HepG2 (cell line): ENCODE data around the gene RHOC. TPM values are rescaled to one million over a fixed set of nuclear protein-coding genes. Genes with fewer than 3 reads are reported as not detected.

Experiments used
- ARID2 ChIP-seq: sonication (generic); formaldehyde crosslinking; IDR thresholded peaks from 2 replicates; pipeline ENCODE4 v1.8.1; 2022; ENCODE audit warnings: mild to moderate bottlenecking, missing genetic modification reagents, borderline replicate concordance
- BRCA1 ChIP-seq: sonication (generic); formaldehyde crosslinking; IDR thresholded peaks from 2 replicates; pipeline ENCODE4 v1.4.0; 2020; ENCODE audit warnings: missing genetic modification reagents
- FOXJ3 ChIP-seq: sonication (generic); formaldehyde crosslinking; IDR thresholded peaks from 2 replicates; pipeline ENCODE4 v1.4.0; 2020; ENCODE audit warnings: missing genetic modification reagents, mild to moderate bottlenecking, borderline replicate concordance
- HOXA9 ChIP-seq: sonication (generic); formaldehyde crosslinking; IDR thresholded peaks from 2 replicates; pipeline ENCODE4 v1.8.1; 2022; ENCODE audit warnings: missing genetic modification reagents, mild to moderate bottlenecking, moderate library complexity, borderline replicate concordance
- KLF11 ChIP-seq: IDR thresholded peaks from 2 replicates; pipeline ENCODE4 v1.6.1; 2016; ENCODE audit warnings: missing compliant biosample characterization
- NR2F1 ChIP-seq, 2 experiments: fragments of 450-650 bp in 1 of 2; formaldehyde crosslinking in 1 of 2; IDR thresholded peaks; 2 replicates each; pipeline versions ENCODE4 v1.5.0 to v1.6.1; 2016 to 2020; ENCODE audit warnings: mild to moderate bottlenecking in 1 of 2, missing compliant biosample characterization in 1 of 2, missing genetic modification reagents in 1 of 2, moderate library complexity in 1 of 2
- PITX1 ChIP-seq: sonication (generic); formaldehyde crosslinking; IDR thresholded peaks from 2 replicates; pipeline ENCODE4 v1.5.1; 2020; ENCODE audit warnings: mild to moderate bottlenecking, missing genetic modification reagents
- POLR2AphosphoS5 ChIP-seq: IDR thresholded peaks from 2 replicates; pipeline ENCODE4 v1.6.1; 2012; ENCODE audit warnings: low read depth, low read length
- RARG ChIP-seq: sonication (generic); formaldehyde crosslinking; IDR thresholded peaks from 2 replicates; pipeline ENCODE4 v1.4.0; 2020; ENCODE audit warnings: low read depth, mild to moderate bottlenecking, missing genetic modification reagents
- SOX6 ChIP-seq, 2 experiments: fragments of 450-650 bp in 1 of 2; sonication (generic) in 1 of 2; formaldehyde crosslinking in 1 of 2; IDR thresholded peaks; 2 replicates each; pipeline versions ENCODE4 v1.4.0 to v1.6.1; 2017 to 2020; ENCODE audit warnings: antibody characterized with exemption in 1 of 2, mild to moderate bottlenecking in 1 of 2, missing genetic modification reagents in 1 of 2
- ZBTB3 ChIP-seq: sonication (generic); formaldehyde crosslinking; IDR thresholded peaks from 2 replicates; pipeline ENCODE4 v1.4.0; 2020; ENCODE audit warnings: low read depth, mild to moderate bottlenecking, moderate library complexity, missing genetic modification reagents, borderline replicate concordance
- ZFYVE20 ChIP-seq: sonication (generic); formaldehyde crosslinking; IDR thresholded peaks from 2 replicates; pipeline ENCODE4 v1.8.0; 2023; ENCODE audit warnings: low read depth, mild to moderate bottlenecking, moderate library complexity, missing genetic modification reagents, borderline replicate concordance
- ZIK1 ChIP-seq: sonication (generic); formaldehyde crosslinking; IDR thresholded peaks from 2 replicates; pipeline ENCODE4 v1.5.0; 2020; ENCODE audit warnings: mild to moderate bottlenecking, low read depth, missing genetic modification reagents, borderline replicate concordance
- ZNF20 ChIP-seq: sonication (generic); formaldehyde crosslinking; IDR thresholded peaks from 2 replicates; pipeline ENCODE4 v1.4.0; 2020; ENCODE audit warnings: mild to moderate bottlenecking, moderate library complexity, missing genetic modification reagents
- ZNF549 ChIP-seq: sonication (generic); formaldehyde crosslinking; IDR thresholded peaks from 2 replicates; pipeline ENCODE4 v1.5.0; 2020; ENCODE audit warnings: missing genetic modification reagents
- ZNF562 ChIP-seq: sonication (generic); formaldehyde crosslinking; IDR thresholded peaks from 2 replicates; pipeline ENCODE4 v1.8.0; 2022; ENCODE audit warnings: missing genetic modification reagents, borderline replicate concordance
- ZNF841 ChIP-seq: sonication (generic); formaldehyde crosslinking; IDR thresholded peaks from 2 replicates; pipeline ENCODE4 v1.8.1; 2023; ENCODE audit warnings: missing genetic modification reagents, borderline replicate concordance
- ZNF891 ChIP-seq: sonication (generic); formaldehyde crosslinking; IDR thresholded peaks from 2 replicates; pipeline ENCODE4 v1.5.0; 2020; ENCODE audit warnings: mild to moderate bottlenecking, missing genetic modification reagents
- polyA plus RNA-seq, 8 experiments: library from polyadenylated mRNA; depleted of rRNA in 3 of 8; stranded (reverse) in 7 of 8; unstranded in 1 of 8; fragments of >200 nt; fragmentation: Illumina TruSeq in 4 of 8; extraction: Trizol in 4 of 8; gene quantifications; 2 replicates each; pipeline versions ENCODE4 v1.2.1 to v1.2.3, GENCODE V29; 2011 to 2016; ENCODE audit warnings: low read depth in 4 of 8, missing spikeins in 1 of 8, mixed read lengths in 1 of 8; ENCODE audit not compliant: insufficient read depth in 1 of 8
- total RNA-seq, 5 experiments: library from RNA; depleted of rRNA; stranded (reverse); fragments of >200 nt; fragmentation: Illumina TruSeq; extraction: Trizol; gene quantifications; 2 replicates each; pipeline ENCODE4 v1.2.3, GENCODE V29; 2016; ENCODE audit warnings: low read depth in 1 of 5
- TF ChIP-seq, protein P1 (sequence below): sonication (generic); formaldehyde crosslinking; IDR thresholded peaks from 2 replicates; pipeline ENCODE4 v1.5.1; 2020; ENCODE audit warnings: mild to moderate bottlenecking, missing genetic modification reagents, borderline replicate concordance
- TF ChIP-seq, protein P2 (sequence below): sonication (generic); formaldehyde crosslinking; IDR thresholded peaks from 2 replicates; pipeline ENCODE4 v1.4.0; 2020; ENCODE audit warnings: mild to moderate bottlenecking, missing genetic modification reagents, borderline replicate concordance
- TF ChIP-seq, protein P3 (sequence below): sonication (generic); formaldehyde crosslinking; IDR thresholded peaks from 2 replicates; pipeline ENCODE4 v1.4.0; 2020; ENCODE audit warnings: mild to moderate bottlenecking, missing genetic modification reagents

Gene RHOC
- total and polyA plus RNA-seq, 2 of the 13 experiments (the other 11 are each of a cell fraction or from before 2014, with no cell fraction given), result 64.3 to 182 TPM

DNA sequence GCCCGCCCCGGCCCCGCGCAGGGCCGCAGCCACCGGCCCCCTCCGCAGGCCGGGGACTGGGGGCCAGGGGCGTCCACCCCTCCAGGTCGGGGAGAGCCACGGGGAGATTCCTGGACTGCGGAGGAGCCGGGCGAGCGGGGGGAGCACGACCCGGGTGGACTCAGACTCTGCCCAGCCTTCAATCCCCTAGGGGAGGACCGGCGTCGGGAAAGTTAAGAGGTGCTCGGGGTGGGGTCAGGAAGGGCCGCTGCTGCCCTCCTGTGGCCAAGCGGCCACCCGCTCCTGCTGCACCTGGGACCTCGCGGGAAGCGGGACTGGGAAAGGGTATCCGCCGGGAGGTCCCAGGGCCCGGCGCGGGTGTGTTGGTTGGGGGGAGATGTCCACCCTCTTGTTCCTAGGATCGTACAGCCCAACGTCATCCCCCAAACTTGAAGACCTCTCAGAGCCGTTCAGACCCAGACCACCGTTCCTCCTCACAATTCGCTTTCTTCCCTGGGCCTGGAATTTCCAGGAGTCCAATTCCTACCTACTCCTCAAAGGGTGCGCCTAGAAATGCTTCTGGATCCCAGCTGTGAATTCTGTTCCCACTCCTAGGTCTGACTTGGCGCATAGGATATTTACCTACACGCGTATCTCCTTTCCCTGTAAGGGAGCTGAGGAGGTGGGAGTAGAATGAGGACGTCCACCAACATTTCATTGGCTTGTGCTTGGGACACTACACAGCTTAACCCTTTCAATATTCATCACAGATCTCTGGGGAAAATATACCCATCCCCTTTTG, 484 bp upstream of the RHOC start (continued):
- no peak for TF ChIP-seq ZFYVE20
- TF ChIP-seq ZBTB3 (CRISPR knock-in tag), result no peak
- no peak for TF ChIP-seq ZNF891 (CRISPR knock-in tag)
- TF ChIP-seq FOXJ3 (CRISPR knock-in tag), result peak; percentile 64; the same call in 1 of the 2 replicates
- no peak for TF ChIP-seq HOXA9 (CRISPR knock-in tag)
- TF ChIP-seq ZNF20, result no peak
- TF ChIP-seq SOX6 (IDR thresholded peaks at IDR 0.05), result no peak
- no peak; the same call in 1 of the 2 replicates for TF ChIP-seq SOX6 (CRISPR knock-in tag; IDR thresholded peaks at IDR 0.05)
- no peak for TF ChIP-seq BRCA1 (CRISPR knock-in tag)
- TF ChIP-seq RARG, result no peak
- no peak for TF ChIP-seq ZNF841 (CRISPR knock-in tag)
- TF ChIP-seq NR2F1 (CRISPR knock-in tag; IDR thresholded peaks at IDR 0.05), result no peak
- no peak for TF ChIP-seq ZIK1 (CRISPR knock-in tag)
- TF ChIP-seq ZNF562 (CRISPR knock-in tag), result no peak
- TF ChIP-seq ARID2 (CRISPR knock-in tag), result no peak
- TF ChIP-seq, protein P1, sequence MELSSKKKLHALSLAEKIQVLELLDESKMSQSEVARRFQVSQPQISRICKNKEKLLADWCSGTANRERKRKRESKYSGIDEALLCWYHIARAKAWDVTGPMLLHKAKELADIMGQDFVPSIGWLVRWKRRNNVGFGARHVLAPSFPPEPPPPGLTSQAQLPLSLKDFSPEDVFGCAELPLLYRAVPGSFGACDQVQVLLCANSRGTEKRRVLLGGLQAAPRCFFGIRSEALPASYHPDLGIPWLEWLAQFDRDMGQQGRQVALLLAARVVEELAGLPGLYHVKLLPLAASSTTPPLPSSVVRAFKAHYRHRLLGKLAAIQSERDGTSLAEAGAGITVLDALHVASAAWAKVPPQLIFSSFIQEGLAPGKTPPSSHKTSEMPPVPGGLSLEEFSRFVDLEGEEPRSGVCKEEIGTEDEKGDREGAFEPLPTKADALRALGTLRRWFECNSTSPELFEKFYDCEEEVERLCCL, result no peak
- no peak for TF ChIP-seq PITX1
- TF ChIP-seq, protein P2, sequence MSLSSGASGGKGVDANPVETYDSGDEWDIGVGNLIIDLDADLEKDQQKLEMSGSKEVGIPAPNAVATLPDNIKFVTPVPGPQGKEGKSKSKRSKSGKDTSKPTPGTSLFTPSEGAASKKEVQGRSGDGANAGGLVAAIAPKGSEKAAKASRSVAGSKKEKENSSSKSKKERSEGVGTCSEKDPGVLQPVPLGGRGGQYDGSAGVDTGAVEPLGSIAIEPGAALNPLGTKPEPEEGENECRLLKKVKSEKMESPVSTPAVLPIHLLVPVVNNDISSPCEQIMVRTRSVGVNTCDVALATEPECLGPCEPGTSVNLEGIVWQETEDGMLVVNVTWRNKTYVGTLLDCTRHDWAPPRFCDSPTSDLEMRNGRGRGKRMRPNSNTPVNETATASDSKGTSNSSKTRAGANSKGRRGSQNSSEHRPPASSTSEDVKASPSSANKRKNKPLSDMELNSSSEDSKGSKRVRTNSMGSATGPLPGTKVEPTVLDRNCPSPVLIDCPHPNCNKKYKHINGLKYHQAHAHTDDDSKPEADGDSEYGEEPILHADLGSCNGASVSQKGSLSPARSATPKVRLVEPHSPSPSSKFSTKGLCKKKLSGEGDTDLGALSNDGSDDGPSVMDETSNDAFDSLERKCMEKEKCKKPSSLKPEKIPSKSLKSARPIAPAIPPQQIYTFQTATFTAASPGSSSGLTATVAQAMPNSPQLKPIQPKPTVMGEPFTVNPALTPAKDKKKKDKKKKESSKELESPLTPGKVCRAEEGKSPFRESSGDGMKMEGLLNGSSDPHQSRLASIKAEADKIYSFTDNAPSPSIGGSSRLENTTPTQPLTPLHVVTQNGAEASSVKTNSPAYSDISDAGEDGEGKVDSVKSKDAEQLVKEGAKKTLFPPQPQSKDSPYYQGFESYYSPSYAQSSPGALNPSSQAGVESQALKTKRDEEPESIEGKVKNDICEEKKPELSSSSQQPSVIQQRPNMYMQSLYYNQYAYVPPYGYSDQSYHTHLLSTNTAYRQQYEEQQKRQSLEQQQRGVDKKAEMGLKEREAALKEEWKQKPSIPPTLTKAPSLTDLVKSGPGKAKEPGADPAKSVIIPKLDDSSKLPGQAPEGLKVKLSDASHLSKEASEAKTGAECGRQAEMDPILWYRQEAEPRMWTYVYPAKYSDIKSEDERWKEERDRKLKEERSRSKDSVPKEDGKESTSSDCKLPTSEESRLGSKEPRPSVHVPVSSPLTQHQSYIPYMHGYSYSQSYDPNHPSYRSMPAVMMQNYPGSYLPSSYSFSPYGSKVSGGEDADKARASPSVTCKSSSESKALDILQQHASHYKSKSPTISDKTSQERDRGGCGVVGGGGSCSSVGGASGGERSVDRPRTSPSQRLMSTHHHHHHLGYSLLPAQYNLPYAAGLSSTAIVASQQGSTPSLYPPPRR (CRISPR knock-in tag), result no peak
- TF ChIP-seq, protein P3, sequence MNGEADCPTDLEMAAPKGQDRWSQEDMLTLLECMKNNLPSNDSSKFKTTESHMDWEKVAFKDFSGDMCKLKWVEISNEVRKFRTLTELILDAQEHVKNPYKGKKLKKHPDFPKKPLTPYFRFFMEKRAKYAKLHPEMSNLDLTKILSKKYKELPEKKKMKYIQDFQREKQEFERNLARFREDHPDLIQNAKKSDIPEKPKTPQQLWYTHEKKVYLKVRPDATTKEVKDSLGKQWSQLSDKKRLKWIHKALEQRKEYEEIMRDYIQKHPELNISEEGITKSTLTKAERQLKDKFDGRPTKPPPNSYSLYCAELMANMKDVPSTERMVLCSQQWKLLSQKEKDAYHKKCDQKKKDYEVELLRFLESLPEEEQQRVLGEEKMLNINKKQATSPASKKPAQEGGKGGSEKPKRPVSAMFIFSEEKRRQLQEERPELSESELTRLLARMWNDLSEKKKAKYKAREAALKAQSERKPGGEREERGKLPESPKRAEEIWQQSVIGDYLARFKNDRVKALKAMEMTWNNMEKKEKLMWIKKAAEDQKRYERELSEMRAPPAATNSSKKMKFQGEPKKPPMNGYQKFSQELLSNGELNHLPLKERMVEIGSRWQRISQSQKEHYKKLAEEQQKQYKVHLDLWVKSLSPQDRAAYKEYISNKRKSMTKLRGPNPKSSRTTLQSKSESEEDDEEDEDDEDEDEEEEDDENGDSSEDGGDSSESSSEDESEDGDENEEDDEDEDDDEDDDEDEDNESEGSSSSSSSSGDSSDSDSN (CRISPR knock-in tag), result peak; percentile 79
- TF ChIP-seq POLR2AphosphoS5, result peak; percentile 48; the same call in 1 of the 2 replicates
- peak; percentile 41; the same call in 1 of the 2 replicates for TF ChIP-seq KLF11 (CRISPR knock-in tag)
- TF ChIP-seq ZNF549 (CRISPR knock-in tag), result no peak
